CD4-positive, alpha-beta T cell treated with Interferon gamma for 1 hour (primary cell): ENCODE data around the gene RAB19.
"Not testable (repeated sequence)": the region's sequence is repeated elsewhere in the genome, so short reads cannot be mapped to it uniquely, and the experiment has no call there.

Experiments
- DNase-seq: peaks from one replicate; pipeline ENCODE4 v3.0.0-alpha.2; 2020

RAB19 gene

DNA sequence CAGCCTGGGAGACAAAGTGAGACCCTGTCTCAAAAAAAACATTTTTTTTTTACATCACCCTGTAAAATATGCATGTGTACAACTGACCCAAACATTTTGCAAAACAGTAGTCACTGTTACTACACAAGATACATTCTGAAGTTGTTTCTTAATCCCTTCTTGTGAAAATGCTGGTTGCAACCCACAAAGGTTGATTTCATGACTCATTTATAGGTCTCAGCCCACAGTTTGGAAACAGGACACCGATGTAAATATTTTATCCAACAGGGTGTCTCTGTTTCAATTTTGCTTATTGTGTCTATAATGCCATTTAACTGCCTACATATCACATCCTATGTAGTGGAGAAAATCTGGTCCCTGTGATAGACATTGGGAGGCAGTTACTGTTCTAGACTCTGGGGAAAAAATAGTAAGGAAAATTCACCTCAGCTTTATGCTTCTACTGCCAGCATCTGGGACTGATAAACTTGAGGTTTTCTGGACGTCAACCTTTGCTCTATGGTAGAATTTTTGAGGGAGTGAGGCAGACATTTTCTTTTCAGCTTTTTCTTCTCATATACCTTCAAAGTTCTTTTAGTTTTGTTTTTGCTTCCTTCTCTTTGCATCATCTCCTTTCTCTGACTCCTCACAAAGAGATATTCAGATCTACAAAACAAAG, 1.6 kb upstream of the RAB19 start:
- DNase-seq, result no peak

DNA sequence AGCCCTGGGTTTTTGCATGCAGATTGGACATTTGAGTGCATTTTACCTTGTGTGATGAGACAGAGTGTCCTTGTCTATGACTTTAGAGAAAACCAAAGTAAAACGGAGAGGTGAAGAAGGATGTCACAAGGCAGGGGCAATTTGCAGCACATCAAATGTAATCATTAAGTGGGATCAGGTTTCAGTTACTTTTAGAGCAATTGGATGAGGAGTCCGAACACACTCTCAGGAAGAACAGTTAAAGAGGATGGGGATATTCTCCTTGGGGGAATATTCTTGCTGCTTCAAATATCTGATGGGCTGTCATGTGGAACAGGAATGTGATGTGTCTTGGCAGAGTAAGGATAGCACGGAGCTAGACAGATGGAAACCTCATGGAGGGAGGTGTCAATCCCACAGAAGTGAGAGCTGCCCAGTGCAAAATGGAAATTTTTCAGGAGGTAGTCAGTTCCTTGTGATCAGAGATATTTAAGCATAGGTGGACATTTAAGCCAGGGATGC, 757 bp downstream of the RAB19 start:
- DNase-seq, result no peak

DNA sequence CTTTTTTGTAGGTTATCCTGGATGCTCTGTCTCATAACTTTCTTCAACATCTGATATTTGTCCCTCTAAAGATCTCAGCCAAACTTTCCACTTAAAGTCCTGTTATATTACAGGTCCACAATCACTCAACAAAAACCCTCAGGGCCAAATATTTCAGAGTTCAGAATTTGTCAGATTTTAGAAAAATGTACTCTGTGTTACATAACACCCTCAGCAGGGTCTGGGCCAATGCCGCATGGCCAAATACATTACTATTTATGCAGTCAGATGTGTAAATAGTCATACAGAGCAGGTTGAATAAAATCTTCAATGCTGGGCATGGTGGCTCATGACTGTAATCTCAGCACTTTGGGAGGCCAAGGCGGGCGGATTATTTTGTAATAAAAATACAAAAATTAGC, 11.5 kb downstream of the RAB19 start:
- DNase-seq, result no peak

DNA sequence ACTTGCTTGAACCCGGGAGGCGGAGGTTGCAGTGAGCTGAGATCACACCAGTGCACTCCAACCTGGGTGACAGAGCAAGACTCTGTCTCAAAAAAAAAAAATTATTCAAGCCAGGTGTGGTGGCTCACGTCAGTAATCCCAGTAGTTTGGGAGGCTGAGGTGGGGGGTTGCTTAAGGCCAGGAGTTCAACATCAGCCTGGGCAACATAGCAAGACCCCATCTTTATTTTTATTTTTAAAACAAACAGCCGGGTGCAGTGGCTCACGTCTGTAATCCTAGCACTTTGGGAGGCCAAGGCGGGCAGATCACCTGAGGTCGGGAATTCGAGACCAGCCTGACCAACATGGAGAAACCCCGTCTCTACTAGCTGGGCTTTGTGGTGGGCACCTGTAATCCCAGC, 12.0 kb downstream of the RAB19 start:
- DNase-seq, result not testable (repeated sequence)

DNA sequence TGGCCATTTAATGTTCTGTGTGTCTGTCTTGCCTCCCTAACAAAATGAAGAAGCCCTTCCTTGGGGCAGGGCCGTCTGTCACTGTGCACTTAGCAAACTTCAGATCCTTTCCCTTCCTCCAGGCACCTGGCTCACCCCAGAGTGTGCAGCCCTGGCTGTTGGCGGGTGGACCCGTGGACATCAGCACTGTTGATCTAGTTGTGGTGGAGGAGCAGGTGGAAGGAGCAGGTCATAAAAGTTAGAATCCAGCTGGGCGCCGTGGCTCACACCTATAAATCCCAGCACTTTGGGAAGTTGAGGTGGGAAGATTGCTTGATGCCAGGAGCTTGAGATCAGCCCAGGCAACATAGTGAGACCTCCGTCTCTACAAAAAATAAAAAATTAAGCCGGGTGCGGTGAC, 12.7 kb downstream of the RAB19 start:
- DNase-seq, result no peak

DNA sequence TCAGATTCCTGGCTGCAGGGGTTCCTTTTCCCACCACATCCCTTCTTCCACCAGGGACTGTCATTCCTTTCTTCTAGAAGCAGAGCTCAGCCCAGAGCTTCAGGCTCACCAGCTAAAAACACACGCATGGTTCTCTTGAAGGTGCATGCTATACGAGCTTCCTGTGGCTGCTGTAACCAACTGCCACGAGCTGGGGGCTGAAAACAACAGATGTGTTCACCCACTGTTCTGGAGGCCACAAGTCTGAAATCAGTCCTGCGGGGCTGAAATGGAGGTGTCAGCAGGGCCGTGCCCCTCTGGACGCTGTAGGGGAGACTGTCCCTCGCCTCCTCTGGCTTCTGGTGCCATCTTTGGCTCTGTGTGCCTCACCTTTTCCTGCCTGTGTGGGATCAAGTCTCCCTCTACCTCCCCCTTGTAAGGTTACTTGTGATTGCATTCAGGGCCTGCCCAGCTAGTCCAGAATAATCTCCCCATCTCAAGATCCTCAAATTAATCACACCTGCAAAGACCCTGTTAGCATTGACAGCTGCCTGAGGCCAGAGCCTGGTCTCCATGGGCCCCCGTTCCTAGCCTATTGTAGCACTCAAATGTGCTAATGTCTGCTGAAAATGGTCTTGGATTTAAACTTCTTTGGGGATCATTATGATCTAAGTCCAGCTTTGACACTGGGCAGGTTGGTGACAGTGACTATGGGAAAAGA, 13.7 kb downstream of the RAB19 start:
- DNase-seq, result no peak

DNA sequence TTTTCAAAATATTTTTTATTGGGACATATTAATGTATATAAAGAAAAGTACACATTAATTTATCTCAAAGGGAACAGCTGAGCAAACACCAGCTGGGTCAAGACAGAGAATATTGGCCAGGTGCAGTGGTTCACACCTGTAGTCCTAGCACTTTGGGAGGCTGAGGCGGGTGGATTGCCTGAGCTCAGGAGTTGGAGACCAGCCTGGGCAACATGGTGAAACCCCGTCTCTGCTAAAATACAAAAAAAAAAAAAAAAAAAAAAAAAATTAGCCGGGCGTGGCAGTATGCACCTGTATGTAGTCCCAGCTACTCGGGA, 14.3 kb downstream of the RAB19 start:
- DNase-seq, result not testable (repeated sequence)

DNA sequence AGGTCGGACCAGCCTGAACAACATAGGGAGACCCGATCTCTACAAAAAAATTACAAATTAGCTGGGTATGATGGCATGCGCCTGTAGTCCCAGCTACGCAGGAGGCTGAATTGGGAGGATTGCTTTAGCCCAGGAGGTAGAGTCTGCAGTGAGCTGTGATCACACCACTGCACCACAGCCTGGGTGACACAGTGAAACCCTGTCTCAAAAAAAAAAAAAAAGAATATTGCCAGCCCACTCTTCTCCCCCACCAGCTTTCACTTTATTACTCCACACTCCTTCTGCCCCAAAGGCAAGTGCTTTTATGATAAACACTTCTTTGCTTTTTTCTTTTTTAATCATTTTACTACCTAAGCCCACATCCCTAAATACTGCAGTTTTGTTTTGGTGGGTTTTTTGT, 14.8 kb downstream of the RAB19 start:
- no peak for DNase-seq

DNA sequence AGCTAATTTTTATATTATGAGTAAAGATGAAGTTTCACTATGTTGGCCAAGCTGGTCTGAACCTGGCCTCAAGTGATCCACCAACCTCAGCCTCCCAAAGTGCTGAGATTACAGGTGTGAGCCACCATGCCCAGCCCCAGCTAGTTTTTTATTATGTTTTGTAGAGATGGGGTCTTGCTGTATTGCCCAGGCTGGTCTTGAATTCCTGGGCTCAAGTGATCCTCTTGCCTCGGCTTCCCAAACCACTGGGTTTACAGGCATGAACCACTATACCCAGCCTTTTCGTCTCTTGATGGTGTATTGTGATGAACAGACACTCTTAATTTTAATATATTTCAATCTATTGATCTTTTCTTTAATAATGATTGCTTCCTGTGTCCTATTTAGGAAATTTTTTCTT, 17.7 kb downstream of the RAB19 start:
- no peak for DNase-seq

DNA sequence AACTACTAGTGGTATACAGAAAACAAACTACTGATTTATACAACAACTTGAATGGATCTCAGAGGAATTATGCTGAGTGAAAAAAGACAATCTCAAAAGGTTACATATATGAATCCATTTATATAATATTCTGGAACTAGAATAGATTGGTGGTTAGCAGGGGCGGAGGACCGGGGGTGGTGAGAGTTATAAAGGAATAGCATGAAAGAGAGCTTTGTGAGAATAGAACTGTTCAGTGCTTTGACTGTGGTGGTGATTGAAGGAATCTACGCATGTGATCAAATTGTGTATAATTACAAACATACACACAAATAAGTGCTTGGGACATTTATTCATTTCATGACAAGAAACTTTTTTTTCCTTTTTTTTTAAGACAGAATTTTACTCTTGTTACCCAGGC, 19.6 kb downstream of the RAB19 start:
- DNase-seq, result no peak

DNA sequence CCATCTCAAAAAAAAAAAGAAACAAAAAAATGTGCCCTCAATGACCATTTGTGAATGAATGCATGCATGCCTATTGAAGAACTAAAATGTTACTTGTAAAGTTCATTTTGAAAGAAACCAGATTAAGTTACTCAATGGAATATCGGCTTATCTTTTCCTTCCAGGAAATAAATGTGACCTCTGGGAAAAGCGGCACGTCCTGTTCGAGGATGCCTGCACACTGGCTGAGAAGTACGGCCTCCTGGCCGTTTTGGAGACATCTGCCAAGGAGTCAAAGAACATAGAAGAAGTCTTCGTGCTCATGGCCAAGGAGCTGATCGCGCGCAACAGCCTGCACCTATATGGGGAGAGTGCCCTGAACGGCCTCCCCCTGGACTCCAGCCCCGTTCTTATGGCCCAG, 21.9 kb downstream of the RAB19 start:
- DNase-seq, result no peak

DNA sequence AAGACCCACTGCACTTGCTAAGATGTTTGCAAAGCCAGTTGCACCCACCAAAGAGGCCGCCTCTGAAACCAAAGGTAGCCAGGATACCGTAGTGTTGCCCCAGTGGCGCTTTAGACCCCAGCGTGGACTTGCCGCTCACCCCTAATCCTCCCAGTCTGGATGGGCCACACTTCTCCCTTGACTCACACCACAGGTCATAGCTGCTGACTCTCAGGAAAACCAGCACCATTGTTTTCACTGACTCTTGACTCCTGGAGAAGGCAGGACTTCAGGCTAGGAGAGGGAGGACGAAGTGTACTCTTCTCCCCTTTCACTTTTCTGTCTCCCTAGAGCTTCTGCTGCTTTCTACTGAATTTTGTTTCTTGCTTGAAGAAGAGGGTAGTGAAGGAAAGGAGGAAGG, 22.3 kb downstream of the RAB19 start:
- no peak for DNase-seq

DNA sequence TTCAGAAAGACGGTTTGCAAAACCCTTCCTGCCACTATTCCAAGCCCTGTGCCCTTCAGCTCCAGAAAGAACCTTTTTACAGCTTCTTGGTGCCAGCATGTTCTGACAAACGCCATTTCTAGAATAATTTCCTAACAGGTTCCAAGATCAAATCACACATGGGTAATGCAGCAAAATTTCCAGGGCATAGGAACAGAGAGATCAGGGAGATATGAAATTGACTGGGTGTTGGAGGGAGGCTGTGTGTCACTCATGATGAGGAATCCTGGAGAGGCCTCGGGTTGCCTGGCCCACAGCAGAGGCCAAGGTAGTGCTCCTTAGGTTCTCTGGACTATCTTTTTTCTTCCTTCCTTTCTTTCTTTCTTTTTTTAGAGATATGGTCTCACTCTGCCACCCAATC, 29.5 kb downstream of the RAB19 start:
- DNase-seq, result no peak

DNA sequence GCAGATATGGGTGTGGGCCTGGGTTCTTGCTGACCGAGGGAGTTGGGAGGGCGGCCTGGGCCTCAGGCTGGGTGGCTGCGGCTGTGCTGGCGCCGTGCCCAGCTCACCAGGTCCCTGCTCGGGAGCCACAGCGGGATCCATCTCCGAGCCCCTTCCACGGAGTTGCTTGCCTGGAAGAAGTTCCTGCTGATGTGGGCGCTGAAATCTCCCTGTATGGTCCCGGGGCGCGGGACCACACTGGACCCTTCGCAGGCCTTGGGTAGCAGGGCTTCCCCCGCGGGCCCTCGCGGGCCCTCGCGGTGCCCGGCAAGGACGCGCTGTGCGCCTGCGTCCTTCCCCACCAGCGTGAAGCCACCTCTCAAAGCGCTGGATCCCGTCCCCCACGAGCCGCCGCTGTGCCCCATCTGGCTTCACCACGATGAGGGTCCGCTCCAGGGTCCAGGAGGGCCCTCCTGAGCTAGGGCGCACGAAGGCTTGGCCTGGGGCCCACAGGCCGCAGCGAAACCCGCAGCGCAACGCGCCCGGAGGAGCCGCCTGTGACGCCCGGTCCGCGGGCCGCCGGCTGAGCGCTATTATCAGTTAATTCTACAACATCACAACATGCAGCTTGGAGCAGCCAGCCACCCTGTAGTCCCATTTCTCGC, 31.5 kb downstream of the RAB19 start:
- no peak for DNase-seq

DNA sequence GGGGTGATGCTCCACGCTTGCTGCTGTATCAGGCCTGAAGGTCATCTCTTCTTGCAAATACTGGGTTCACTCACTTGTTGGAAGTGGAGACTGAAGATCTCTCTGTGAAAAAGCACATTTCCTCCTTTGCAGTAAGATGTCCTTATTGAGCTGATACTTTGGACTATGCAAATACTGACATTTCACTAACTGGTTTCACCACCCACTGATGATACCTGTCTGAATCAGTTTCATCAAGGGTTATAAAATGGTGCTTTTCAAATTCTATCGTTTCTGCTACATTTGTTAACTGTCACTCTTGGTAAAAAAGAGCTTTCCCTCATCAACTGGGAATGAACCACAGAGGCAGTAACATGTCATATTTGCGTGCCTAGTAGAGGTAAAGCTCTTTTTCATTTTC, 35.5 kb downstream of the RAB19 start:
- DNase-seq, result no peak

DNA sequence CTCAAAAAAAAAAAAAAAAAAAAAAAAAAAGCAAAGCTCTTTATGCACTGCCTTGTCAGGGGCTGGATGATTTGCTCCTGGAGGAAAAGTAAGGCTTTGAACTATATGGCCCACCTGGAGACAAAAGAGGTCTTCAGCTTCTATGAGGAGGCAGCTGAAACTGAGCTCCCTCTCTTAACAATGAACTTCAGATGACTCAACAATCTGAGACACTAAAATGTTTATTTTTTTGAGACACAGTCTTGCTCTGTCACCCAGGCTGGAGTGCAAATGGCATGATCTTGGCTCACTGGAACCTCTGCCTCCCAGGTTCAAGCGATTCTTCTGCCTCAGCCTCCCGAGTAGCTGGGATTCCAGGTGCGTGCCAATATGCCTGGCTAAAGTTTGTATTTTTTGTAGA, 36.7 kb downstream of the RAB19 start:
- no peak for DNase-seq

DNA sequence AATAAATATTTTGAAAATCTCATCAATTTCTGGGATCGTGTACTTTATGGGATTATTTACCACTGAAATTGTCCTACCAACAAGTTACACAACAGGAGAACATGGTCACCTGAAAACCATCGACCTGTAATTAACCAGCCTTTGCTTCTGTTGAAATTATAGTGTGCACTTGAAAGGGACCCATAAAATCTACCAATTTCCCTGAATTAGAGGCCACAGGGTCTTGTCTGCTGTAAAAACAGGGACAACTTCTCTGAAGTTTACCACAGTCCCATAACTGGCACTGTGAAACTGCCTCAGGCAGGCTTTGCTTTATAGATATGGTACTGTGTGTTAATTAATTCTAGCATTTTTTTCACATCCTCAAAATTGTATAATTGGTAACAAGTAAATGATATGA, 37.7 kb downstream of the RAB19 start:
- DNase-seq, result no peak

DNA sequence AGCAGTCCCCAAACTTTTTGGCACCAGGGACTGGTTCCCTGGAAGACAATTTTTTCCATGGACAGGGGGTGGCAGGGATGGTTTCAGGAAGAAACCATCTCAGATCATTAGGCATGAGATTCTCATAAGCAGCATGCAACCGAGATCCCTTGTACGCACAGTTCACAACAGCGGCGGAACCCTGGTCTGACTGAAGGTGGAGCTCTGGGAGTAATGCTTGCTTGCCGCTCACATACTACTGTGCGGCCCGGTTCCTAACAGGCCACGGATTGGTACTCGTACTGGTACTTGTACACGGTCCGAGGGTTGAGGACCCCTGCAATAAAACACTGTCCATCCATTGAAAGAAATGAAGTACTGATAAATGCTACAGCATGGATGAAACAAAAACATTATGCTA, 42.6 kb downstream of the RAB19 start:
- DNase-seq, result no peak

DNA sequence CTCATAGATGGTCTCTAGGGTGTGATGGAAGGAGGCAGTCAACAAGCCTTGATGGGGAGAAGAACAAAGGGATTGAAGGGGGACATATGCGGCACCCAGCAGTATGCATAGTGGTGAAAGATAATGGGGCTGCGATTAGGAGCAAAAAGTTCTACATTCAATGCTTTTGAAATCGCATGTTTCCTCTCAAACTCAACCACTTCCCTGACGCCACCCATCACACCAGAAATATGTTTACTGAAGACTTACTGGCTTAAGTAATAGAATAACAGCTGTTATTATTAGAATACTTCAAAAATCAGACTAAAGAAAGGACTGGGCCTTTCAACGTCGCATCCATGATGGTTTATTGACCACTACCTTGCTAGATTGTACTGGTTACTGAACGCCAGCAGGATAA, 44.0 kb downstream of the RAB19 start:
- no peak for DNase-seq

DNA sequence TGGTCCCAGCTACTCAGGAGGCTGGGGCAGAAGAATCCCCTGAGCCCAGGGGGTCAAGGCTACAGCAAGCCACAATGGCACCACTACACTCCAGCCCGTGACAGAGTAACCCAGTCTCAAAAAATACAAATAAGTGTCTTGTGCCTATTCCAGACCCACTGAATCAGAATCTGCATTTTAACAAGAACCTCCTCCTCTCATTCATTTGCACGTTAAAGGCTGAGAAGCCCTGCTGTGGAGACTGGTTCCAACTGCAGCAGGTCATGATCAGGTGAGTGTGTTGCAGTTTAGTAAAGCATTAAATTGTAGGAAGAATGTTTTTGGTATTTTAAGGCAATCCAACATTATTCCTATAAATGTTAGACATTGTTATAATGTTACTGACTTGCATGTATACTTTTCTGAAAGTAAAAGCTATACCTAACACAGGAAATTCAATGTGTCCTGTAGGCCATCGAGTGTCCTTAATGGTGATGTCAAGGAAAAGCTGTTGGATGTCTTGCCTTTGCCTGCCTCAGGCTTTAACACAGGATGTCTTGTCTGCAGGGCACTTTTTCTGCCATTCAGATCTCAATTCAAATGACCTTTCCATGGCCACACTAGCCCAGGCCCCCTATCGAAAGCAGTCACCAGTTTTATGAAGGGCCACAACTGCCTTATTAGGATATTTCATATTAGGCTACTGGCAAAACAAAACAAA, 45.1 kb downstream of the RAB19 start:
- DNase-seq, result no peak

DNA sequence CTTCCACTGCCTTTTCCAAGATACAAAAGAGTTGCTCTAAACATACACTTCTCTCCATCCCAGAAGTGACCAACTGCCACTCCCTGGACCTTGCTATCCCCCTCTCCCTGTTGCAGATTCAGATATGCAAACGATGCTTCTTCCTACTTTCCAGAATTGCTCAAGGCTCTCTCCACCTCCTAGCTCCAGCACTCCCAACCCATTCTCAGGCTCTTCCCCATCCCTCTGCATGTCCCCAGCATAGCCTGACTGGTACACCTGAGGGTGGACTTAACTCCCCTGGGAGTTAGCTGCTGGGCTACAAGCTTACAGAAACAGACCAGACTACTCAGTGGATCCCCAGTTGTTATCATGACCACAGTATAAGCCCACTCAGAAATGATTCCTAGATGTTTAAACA, 47.9 kb downstream of the RAB19 start:
- DNase-seq, result no peak

DNA sequence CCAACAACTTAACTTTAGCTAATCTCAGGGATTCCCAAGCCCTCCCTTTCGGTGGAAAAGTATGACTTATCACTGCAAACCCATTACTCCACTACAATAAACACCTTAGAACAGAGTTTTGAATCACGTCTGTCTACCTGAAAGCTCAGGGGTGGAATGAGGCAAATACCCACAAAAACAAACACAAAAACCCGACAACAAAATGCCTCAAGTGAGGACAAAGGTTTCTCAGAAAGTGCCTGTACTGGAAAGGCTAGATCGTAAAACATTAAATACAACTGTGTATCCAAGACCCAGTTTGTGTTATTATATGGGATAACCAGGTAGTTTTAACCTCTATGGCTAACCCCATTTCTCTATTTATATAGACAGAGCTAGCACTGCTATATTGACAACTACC, 49.4 kb downstream of the RAB19 start:
- no peak for DNase-seq

DNA sequence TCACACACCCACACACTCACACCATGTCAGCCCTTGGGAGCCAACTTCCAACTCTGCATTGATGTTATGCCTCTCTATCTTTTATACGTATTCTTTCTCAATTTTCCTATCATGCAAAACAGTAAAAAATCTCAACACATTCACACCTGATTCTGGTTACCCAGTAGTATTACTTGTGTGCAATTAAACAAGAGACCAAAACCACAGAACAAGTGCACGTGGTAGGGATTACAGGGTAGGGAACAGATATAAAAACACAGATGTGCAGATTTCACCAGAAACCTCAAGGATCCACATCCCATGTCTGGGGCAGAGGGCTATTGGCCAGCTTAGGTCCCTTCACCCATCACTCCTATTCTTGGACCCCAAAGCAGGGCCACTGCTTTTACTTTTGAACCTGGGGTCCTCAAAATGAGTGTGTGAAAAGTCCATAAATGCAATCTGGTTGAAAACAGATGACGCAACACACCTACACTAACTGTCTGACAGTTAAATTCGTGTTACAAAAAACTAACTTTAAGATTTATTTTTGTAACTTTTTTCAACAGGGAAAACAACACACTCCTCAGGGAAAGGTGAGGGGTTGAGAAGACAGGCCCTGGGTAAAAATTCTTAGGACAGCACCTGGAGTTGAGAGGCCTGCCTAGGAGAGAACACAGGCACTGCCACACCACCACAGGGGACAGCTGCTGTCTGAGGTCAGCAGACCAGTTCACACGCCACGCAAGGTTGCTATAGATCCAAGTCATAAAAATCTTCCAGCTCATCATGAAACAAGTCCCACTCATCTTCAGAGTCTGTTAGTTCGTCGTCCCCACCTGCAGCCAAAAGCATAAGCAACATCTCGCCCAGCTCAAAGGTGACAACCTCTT, 50.2 kb downstream of the RAB19 start:
- DNase-seq, result not testable (repeated sequence)
